Breast epithelium (tissue), 4 donors: ENCODE results near the gene RASSF7. TPM values are rescaled to one million over a fixed set of nuclear protein-coding genes. Genes with fewer than 3 reads are reported as not detected.

Source experiments
- DNase-seq, 2 donors: peaks; one replicate each; pipeline ENCODE4 v3.0.0-alpha.2; 2019; ENCODE audit warnings: low spot score in 2 of 2
- H3K27ac ChIP-seq, 2 donors: fragments of 200-600 bp; sonication (generic) in 1 of 2; one replicate each; pipeline ENCODE4 v1.5.1; 2016 to 2019; ENCODE audit warnings: mild to moderate bottlenecking in 1 of 2
- H3K27me3 ChIP-seq, 2 donors: fragments of 200-600 bp; sonication (generic) in 1 of 2; one replicate each; pipeline versions ENCODE4 v1.5.1 to v1.6.0; 2017 to 2019; ENCODE audit warnings: control low read depth in 1 of 2, mild to moderate bottlenecking in 1 of 2
- H3K36me3 ChIP-seq: fragments of 200-600 bp; one replicate; pipeline ENCODE4 v1.5.1; 2019
- H3K4me1 ChIP-seq, 2 donors: fragments of 200-600 bp; sonication (generic); one replicate each; pipeline ENCODE4 v1.5.1; 2016 to 2019; ENCODE audit warnings: control low read depth in 1 of 2
- H3K4me3 ChIP-seq, 3 donors: fragments of 200-600 bp; sonication (generic); 1 replicate in 2 of 3; 2 replicates in 1 of 3; pipeline ENCODE4 v1.5.1; 2016 to 2019; ENCODE audit warnings: mild to moderate bottlenecking in 3 of 3, moderate library complexity in 2 of 3
- H3K9me3 ChIP-seq, 2 donors: fragments of 200-600 bp; sonication (generic) in 1 of 2; one replicate each; pipeline ENCODE4 v1.5.1; 2016 to 2019; ENCODE audit warnings: control low read depth in 1 of 2
- POLR2A ChIP-seq: fragments of 450-650 bp; IDR thresholded peaks from one replicate; pipeline ENCODE4 v1.6.1; 2016; ENCODE audit warnings: antibody characterized with exemption, mild to moderate bottlenecking, moderate library complexity
- POLR2AphosphoS5 ChIP-seq, 3 donors: sonication (generic); formaldehyde crosslinking; IDR thresholded peaks; one replicate each; pipeline ENCODE4 v1.6.1; 2017; ENCODE audit warnings: antibody characterized with exemption in 3 of 3
- intact Hi-C: fragments of 100-400 bp; cut with DNase I; formaldehyde crosslinking; loops from one replicate; pipeline ENCODE4 v1.15.1; 2023; ENCODE audit warnings: low total_unique reads
- total RNA-seq, 3 donors: library from RNA; depleted of rRNA; stranded (reverse); fragments of >200 nt; gene quantifications; one replicate each; pipeline ENCODE4 v1.1.0, GENCODE V29; 2016
- TF ChIP-seq, protein P1 (sequence below), 3 donors: fragments of 450-650 bp; IDR thresholded peaks; one replicate each; pipeline ENCODE4 v1.5.1; 2016 to 2017; ENCODE audit warnings: antibody characterized with exemption in 3 of 3, mild to moderate bottlenecking in 3 of 3, moderate library complexity in 3 of 3

The RASSF7 gene
- total RNA-seq, 3 donors from 2014 or later: 7.5 to 58.5 (median 33.1) TPM

DNA sequence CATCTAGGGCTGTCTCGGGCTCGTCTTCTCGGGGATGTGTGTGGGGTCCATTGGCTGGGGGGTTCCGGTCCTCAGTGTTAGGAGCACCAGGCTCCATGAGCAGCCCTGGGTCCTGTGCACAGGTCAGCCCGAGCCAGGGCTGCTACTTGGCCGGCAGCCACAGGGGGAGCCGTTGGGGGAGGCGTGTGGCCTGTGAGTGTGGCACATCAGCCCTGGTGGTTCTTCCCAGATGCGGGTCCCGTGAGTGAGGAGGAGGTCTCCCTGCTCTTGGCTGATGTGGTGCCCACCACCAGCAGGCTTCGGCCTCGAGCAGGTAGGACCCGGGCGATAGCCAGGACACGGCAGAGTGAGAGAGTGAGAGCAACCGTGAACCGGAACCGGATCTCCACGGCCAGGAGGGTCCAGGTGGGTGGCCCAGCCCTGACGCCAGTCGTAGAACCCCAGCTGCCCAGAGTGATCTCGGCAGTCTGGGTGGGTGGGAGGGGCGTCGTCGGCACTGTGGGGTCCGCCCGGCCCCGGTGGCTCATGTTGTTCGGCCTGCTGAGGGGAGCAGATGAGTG lies 36.5 kb downstream of the RASSF7 start:
- TF ChIP-seq POLR2A: no peak
- TF ChIP-seq, protein P1, sequence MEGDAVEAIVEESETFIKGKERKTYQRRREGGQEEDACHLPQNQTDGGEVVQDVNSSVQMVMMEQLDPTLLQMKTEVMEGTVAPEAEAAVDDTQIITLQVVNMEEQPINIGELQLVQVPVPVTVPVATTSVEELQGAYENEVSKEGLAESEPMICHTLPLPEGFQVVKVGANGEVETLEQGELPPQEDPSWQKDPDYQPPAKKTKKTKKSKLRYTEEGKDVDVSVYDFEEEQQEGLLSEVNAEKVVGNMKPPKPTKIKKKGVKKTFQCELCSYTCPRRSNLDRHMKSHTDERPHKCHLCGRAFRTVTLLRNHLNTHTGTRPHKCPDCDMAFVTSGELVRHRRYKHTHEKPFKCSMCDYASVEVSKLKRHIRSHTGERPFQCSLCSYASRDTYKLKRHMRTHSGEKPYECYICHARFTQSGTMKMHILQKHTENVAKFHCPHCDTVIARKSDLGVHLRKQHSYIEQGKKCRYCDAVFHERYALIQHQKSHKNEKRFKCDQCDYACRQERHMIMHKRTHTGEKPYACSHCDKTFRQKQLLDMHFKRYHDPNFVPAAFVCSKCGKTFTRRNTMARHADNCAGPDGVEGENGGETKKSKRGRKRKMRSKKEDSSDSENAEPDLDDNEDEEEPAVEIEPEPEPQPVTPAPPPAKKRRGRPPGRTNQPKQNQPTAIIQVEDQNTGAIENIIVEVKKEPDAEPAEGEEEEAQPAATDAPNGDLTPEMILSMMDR (IDR thresholded peaks at IDR 0.05): no peak
- TF ChIP-seq POLR2AphosphoS5 (IDR thresholded peaks at IDR 0.05): no peak
- intact Hi-C loops: no loop called here
- H3K9me3 ChIP-seq: no peaks in the 10 kb centered on the region

DNA sequence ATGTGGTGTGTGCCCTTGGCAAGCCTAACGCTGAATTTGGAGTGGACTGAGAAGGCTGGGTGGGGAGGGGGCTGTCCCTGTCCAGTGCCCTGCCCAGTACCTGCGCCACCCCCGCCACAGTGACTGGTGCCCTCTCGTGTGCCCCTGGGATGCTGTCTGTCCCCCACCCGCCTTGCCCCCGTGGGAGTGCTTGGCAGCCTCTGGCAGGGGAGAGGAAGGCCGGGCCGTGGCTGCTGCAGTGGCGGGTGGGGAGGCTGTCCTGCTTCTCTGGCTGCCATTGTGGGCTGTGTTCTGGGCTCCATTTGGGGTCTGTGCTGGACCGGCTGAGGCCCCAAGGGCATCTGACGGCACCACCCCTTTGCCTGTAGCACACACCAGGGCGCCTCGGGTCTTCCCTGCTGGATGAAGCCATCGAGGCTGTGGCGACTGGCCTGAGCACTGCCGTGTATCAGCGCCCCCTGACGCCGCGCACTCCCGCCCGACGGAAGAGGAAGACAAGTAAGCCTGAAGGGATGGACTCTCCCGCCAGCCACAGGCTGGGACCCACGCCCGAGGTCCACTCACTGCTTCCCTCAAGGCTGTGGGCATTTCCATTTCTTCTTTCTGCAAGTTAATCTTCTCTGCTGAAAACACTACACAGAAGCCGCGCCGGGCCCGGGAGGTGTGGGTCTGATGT lies 37.4 kb downstream of the RASSF7 start:
- TF ChIP-seq, protein P1 (IDR thresholded peaks at IDR 0.05): no peak
- TF ChIP-seq POLR2AphosphoS5 (IDR thresholded peaks at IDR 0.05) (no peak), POLR2A (no peak)
- intact Hi-C loops: no loop called here
- H3K4me1 ChIP-seq: no peaks in the 10 kb centered on the region
- H3K9me3 ChIP-seq: no peaks in the 10 kb centered on the region
- no peaks in the 10 kb centered on the region for H3K27me3 ChIP-seq
- H3K36me3 ChIP-seq: no peaks in the 10 kb centered on the region
- no peak overlapping the region for H3K4me3 ChIP-seq
- H3K27ac ChIP-seq: no peak overlapping the region
- no peak for DNase-seq

More for the DNA sequence above, 36.5 kb downstream of the RASSF7 start:
- no peaks in the 10 kb centered on the region for H3K27me3 ChIP-seq
- H3K27ac ChIP-seq: no peak overlapping the region
- DNase-seq: no peak
- no peaks in the 10 kb centered on the region for H3K4me1 ChIP-seq
- peaks cover 2% of the 10 kb centered on the region for H3K36me3 ChIP-seq
- no peak overlapping the region for H3K4me3 ChIP-seq

DNA sequence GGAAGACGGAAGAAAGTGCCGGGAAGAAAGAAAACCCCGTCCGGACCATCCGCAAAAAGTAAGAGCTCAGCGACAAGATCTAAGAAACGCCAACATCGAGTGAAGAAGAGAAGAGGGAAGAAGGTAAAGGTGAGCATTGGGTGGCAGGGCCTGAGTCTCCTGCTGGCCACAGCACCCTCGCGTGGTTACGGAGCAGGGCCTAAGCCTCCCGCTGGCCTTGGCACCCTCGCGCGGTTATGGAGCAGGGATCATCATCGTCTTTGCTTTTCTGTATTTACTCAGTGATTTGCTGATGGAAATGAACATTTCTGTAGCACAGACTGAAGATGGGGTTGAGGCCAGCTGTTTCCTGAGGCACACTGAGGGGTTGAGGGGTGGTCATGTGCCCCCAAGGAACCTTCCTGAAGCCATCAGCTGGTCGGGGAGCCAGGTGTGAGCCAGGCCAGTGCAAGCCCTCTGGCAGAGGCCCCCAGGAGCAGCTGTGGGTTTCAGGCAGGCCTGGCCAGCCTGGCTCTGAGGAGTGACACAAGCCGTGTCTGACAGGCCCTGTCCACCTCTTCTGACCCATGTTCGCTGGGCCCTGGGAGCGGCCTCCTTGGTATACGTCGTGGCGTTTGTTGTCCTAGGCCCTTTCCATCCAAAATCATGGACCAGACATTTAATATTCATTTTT lies 40.9 kb downstream of the RASSF7 start:
- TF ChIP-seq, protein P1 (IDR thresholded peaks at IDR 0.05): no peak
- TF ChIP-seq POLR2A (no peak), POLR2AphosphoS5 (IDR thresholded peaks at IDR 0.05) (no peak)
- Histone ChIP-seq H3K36me3 (peaks cover 6% of the 10 kb centered on the region), H3K4me1 (no peaks in the 10 kb centered on the region), H3K9me3 (no peaks in the 10 kb centered on the region), H3K27ac (no peak overlapping the region), H3K4me3 (no peak overlapping the region), H3K27me3 (no peaks in the 10 kb centered on the region)
- no peak for DNase-seq
- intact Hi-C loops: loop anchor here (1.0 kb wide), 1 partner anchor 15 kb away; no protein-coding TSS in a partner anchor

DNA sequence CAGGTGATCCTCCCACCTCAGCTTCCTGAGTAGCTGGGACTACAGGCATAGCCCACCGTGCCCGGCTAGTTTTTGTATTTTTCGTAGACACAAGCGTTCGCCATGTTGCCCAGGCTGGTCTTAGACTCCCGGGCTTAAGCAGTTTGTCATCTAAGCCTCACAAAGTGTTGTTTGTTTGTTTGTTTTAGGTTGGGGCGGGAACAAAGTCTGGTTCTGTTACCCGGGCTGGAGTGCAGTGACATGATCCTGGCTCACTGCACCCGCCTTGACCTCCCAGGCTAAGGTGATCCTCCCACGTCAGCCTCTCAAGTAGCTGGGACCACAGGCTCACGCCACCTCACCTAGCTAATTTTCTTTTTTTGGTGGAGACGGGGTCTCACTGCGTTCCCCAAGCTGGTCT lies 42.4 kb downstream of the RASSF7 start:
- H3K9me3 ChIP-seq: no peaks in the 10 kb centered on the region
- TF ChIP-seq POLR2A (no peak), POLR2AphosphoS5 (IDR thresholded peaks at IDR 0.05) (no peak)
- TF ChIP-seq, protein P1 (IDR thresholded peaks at IDR 0.05): no peak
- intact Hi-C loops: no loop called here
- H3K4me3 ChIP-seq: no peak overlapping the region
- no peaks in the 10 kb centered on the region for H3K27me3 ChIP-seq
- H3K27ac ChIP-seq: no peak overlapping the region
- H3K36me3 ChIP-seq: peaks cover 6% of the 10 kb centered on the region
- H3K4me1 ChIP-seq: no peaks in the 10 kb centered on the region
- DNase-seq: no peak
